H1 (cell line): ENCODE measurements around the gene ARL8A. TPM values are rescaled to one million over a fixed set of nuclear protein-coding genes. Genes with fewer than 3 reads are reported as not detected.

Source experiments
- CTCF ChIA-PET: fragments of 300-600 bp; sonication (Branson Sonifier 250); formaldehyde crosslinking; loops from one replicate; lab custom pipeline; 2021; ENCODE audit not compliant: partially characterized antibody; lab: Charles Lee
- POLR2A ChIA-PET: fragments of 300-600 bp; sonication (Branson Sonifier 250); formaldehyde crosslinking; loops from one replicate; lab custom pipeline; 2021; ENCODE audit warnings: inconsistent platforms; ENCODE audit not compliant: partially characterized antibody; lab: Charles Lee
- DNase-seq, 2 experiments: peaks; one replicate each; pipeline versions ENCODE4 v3.0.0 to v3.0.0-alpha.2; 2010 to 2022; ENCODE audit warnings: low spot score in 2 of 2, low read depth in 1 of 2, mixed read lengths in 1 of 2
- FAIRE-seq: peaks from 2 replicates; lab custom pipeline; 2011; peaks lifted over from hg19 to GRCh38; lab: Jason Lieb, UNC
- H2AFZ ChIP-seq: 2 replicates; pipeline ENCODE4 v1.8.1; 2012; ENCODE audit warnings: low read length, inconsistent platforms
- H2AK5ac ChIP-seq: 2 replicates; pipeline ENCODE4 v1.6.1; 2013; ENCODE audit warnings: low read depth, low read length
- H2BK120ac ChIP-seq: replicated peaks from 2 replicates; pipeline ENCODE3; 2013; ENCODE audit warnings: low read depth, low read length, inconsistent platforms
- H2BK12ac ChIP-seq: 2 replicates; pipeline ENCODE4 v1.6.1; 2013; ENCODE audit warnings: low read depth, low read length
- H2BK15ac ChIP-seq: 2 replicates; pipeline ENCODE4 v1.6.1; 2013; ENCODE audit warnings: low read length
- H2BK20ac ChIP-seq: 2 replicates; pipeline ENCODE4 v1.6.1; 2013; ENCODE audit warnings: low read length
- H2BK5ac ChIP-seq: 2 replicates; pipeline ENCODE4 v1.6.1; 2013; ENCODE audit warnings: low read depth, low read length
- H3K14ac ChIP-seq: 2 replicates; pipeline ENCODE4 v1.6.1; 2013; ENCODE audit warnings: inconsistent platforms; ENCODE audit not compliant: insufficient read length
- H3K18ac ChIP-seq: 2 replicates; pipeline ENCODE4 v1.6.1; 2013; ENCODE audit warnings: low read length; ENCODE audit errors: extremely low read depth
- H3K23ac ChIP-seq: 2 replicates; pipeline ENCODE4 v1.6.1; 2013; ENCODE audit warnings: inconsistent platforms; ENCODE audit not compliant: insufficient read length
- H3K23me2 ChIP-seq: 2 replicates; pipeline ENCODE4 v1.6.1; 2013; ENCODE audit warnings: low read depth, low read length
- H3K27ac ChIP-seq: 2 replicates; pipeline ENCODE4 v1.6.1; 2011; ENCODE audit warnings: low read depth, low read length, inconsistent platforms
- H3K27me3 ChIP-seq, 4 experiments: replicated peaks in 1 of 4; 1 replicate in 1 of 4; 2 replicates in 3 of 4; pipeline versions ENCODE4 v1.6.1 to v1.8.1; 2011 to 2013; ENCODE audit warnings: low read length in 3 of 4, mild to moderate bottlenecking in 3 of 4, inconsistent platforms in 2 of 4, mixed read lengths in 2 of 4, moderate library complexity in 1 of 4; ENCODE audit not compliant: control insufficient read depth in 3 of 4, insufficient read depth in 3 of 4; ENCODE audit errors: extremely low read depth in 1 of 4
- H3K36me3 ChIP-seq, 4 experiments: 2 replicates each; pipeline versions ENCODE4 v1.6.1 to v1.8.1; 2011 to 2013; ENCODE audit warnings: mild to moderate bottlenecking in 4 of 4, low read length in 3 of 4, moderate library complexity in 2 of 4, control low read depth in 1 of 4, inconsistent platforms in 1 of 4; ENCODE audit not compliant: insufficient read depth in 4 of 4, control insufficient read depth in 2 of 4
- H3K4ac ChIP-seq: replicated peaks from 2 replicates; pipeline ENCODE3; 2013; ENCODE audit warnings: low read length, low read depth, mixed read lengths, inconsistent platforms; ENCODE audit not compliant: insufficient read length
- H3K4me1 ChIP-seq, 4 experiments: replicated peaks in 1 of 4; 1 replicate in 1 of 4; 2 replicates in 3 of 4; pipeline versions ENCODE4 v1.6.1 to v1.8.1; 2011 to 2013; ENCODE audit warnings: low read length in 3 of 4, inconsistent platforms in 2 of 4, mixed read lengths in 1 of 4; ENCODE audit not compliant: insufficient read depth in 4 of 4, control insufficient read depth in 3 of 4
- H3K4me2 ChIP-seq, 2 experiments: 2 replicates each; pipeline versions ENCODE4 v1.6.1 to v1.8.1; 2011 to 2013; ENCODE audit warnings: low read depth in 2 of 2, low read length in 2 of 2, control low read depth in 1 of 2, inconsistent platforms in 1 of 2, mild to moderate bottlenecking in 1 of 2; ENCODE audit not compliant: insufficient read depth in 1 of 2
- H3K4me3 ChIP-seq, 4 experiments: fragments of 200-600, 300-600 bp in 1 of 4; sonication (generic), shearing (Covaris generic), sonication (Bioruptor Twin) in 1 of 4; 2 replicates each; pipeline versions ENCODE4 v1.5.1 to v1.8.1; 2011 to 2016; ENCODE audit warnings: low read length in 4 of 4, low read depth in 3 of 4, control low read depth in 2 of 4, inconsistent platforms in 2 of 4, mild to moderate bottlenecking in 2 of 4, mixed read lengths in 1 of 4, moderate library complexity in 1 of 4; ENCODE audit not compliant: insufficient read depth in 2 of 4; ENCODE audit errors: extremely low read depth in 1 of 4
- H3K56ac ChIP-seq: replicated peaks from 2 replicates; pipeline ENCODE3; 2013; ENCODE audit warnings: low read depth, mild to moderate bottlenecking, mixed read lengths, low read length, inconsistent platforms; ENCODE audit not compliant: insufficient read length
- H3K79me1 ChIP-seq: 2 replicates; pipeline ENCODE4 v1.6.1; 2013; ENCODE audit warnings: low read depth, low read length, control low read depth
- H3K79me2 ChIP-seq, 2 experiments: 2 replicates each; pipeline versions ENCODE4 v1.6.1 to v1.8.1; 2012 to 2013; ENCODE audit warnings: low read length in 2 of 2, mild to moderate bottlenecking in 2 of 2, inconsistent platforms in 1 of 2; ENCODE audit not compliant: insufficient read depth in 2 of 2, control insufficient read depth in 1 of 2
- H3K9ac ChIP-seq, 4 experiments: replicated peaks in 1 of 4; 1 replicate in 1 of 4; 2 replicates in 3 of 4; pipeline versions ENCODE4 v1.6.1 to v1.8.1; 2011 to 2013; ENCODE audit warnings: low read depth in 3 of 4, low read length in 3 of 4, control low read depth in 2 of 4, mild to moderate bottlenecking in 2 of 4, moderate library complexity in 2 of 4, inconsistent platforms in 1 of 4; ENCODE audit errors: extremely low read depth in 1 of 4
- H3K9me3 ChIP-seq, 2 experiments: 2 replicates each; pipeline versions ENCODE4 v1.6.1 to v1.8.1; 2012 to 2013; ENCODE audit warnings: mild to moderate bottlenecking in 2 of 2, moderate library complexity in 2 of 2, control low read depth in 1 of 2, inconsistent platforms in 1 of 2, low read depth in 1 of 2, low read length in 1 of 2, mixed read lengths in 1 of 2; ENCODE audit not compliant: insufficient read depth in 2 of 2
- H4K20me1 ChIP-seq, 2 experiments: replicated peaks in 1 of 2; 2 replicates each; pipeline versions ENCODE3 to v1.8.1; 2011 to 2013; ENCODE audit warnings: inconsistent platforms in 2 of 2, low read length in 2 of 2, mild to moderate bottlenecking in 1 of 2; ENCODE audit not compliant: insufficient read depth in 2 of 2, control insufficient read depth in 1 of 2
- H4K5ac ChIP-seq: 2 replicates; pipeline ENCODE4 v1.6.1; 2013; ENCODE audit warnings: low read length, low read depth, mixed read lengths, inconsistent platforms; ENCODE audit not compliant: insufficient read length
- H4K8ac ChIP-seq: 2 replicates; pipeline ENCODE4 v1.8.0; 2013; ENCODE audit warnings: mild to moderate bottlenecking, moderate library complexity, low read length, inconsistent platforms; ENCODE audit not compliant: insufficient read depth; ENCODE audit errors: extremely low read depth
- H4K91ac ChIP-seq: replicated peaks from 2 replicates; pipeline ENCODE3; 2013; ENCODE audit warnings: low read length, mixed read lengths, inconsistent platforms; ENCODE audit not compliant: insufficient read length
- MAFK ChIP-seq: IDR thresholded peaks from 2 replicates; pipeline ENCODE4 v1.6.1; 2012; ENCODE audit warnings: low read depth, mild to moderate bottlenecking, improper control_type of control experiment, low read length
- SIN3A ChIP-seq, 2 experiments: IDR thresholded peaks in 1 of 2; conservative IDR thresholded peaks in 1 of 2; 2 replicates each; pipeline ENCODE4 v1.6.1; 2011 to 2012; ENCODE audit warnings: low read length in 2 of 2, improper control_type of control experiment in 1 of 2, low read depth in 1 of 2, mild to moderate bottlenecking in 1 of 2
- SUZ12 ChIP-seq: fragments of 200-600 bp; sonication (generic); IDR thresholded peaks from 2 replicates; pipeline ENCODE4 v1.6.1; 2012; ENCODE audit warnings: mild to moderate bottlenecking, inconsistent platforms, low read length, moderate library complexity, mixed read lengths
- TEAD4 ChIP-seq: IDR thresholded peaks from 2 replicates; pipeline ENCODE4 v1.6.1; 2012; ENCODE audit warnings: low read depth, low read length, inconsistent platforms, mixed read lengths
- WGBS, 2 experiments: shearing (Covaris generic) in 1 of 2; methylation state at CpG; one replicate each; pipeline versions ENCODE4 v1.1.6 to v1.1.7; 2013 to 2015; ENCODE audit warnings: low lambda C conversion rate in 2 of 2, mixed read lengths in 2 of 2, inconsistent platforms in 1 of 2, low coverage in 1 of 2, missing lambda C conversion rate in 1 of 2; ENCODE audit not compliant: insufficient replicate concordance in 2 of 2, insufficient coverage in 1 of 2, insufficient read length in 1 of 2; ENCODE audit errors: extremely low coverage in 1 of 2, missing lambda C conversion rate in 1 of 2; 5-methylcytosine and 5-hydroxymethylcytosine counted together
- polyA plus RNA-seq, 7 experiments: library from polyadenylated mRNA; depleted of rRNA in 3 of 7; stranded (reverse) in 5 of 7; unstranded in 2 of 7; fragments of >200 nt in 5 of 7; fragments of 200-250 nt in 2 of 7; gene quantifications; 1 replicate in 5 of 7; 2 replicates in 1 of 7; 4 replicates in 1 of 7; pipeline versions ENCODE4 v1.2.1 to v1.2.3, GENCODE V29; 2011 to 2013; ENCODE audit warnings: missing spikeins in 2 of 7, mixed read lengths in 2 of 7
- total RNA-seq: library from RNA; stranded (reverse); fragmentation: NEBNext Ultra II Directional; extraction: Animal tissue kit (Norgen Biotek cat#: 25700); gene quantifications from 2 replicates; pipeline ENCODE4 v1.2.1, GENCODE V29; 2021
- TF ChIP-seq, protein P1 (sequence below): IDR thresholded peaks from 2 replicates; pipeline ENCODE4 v1.6.1; 2012; ENCODE audit warnings: low read length, inconsistent platforms

ARL8A gene
- total and polyA plus RNA-seq, 2 of the 8 experiments (the other 6 are each of a cell fraction or from before 2014, with no cell fraction given): 40.3 to 58.7 TPM

- H3K4me1 ChIP-seq: peaks cover 2 to 6% (median 3%) of the 10 kb centered on the region in 4 experiments; a peak in 5 of 7 replicates
- no peaks in the 10 kb centered on the region for H4K20me1 ChIP-seq
- ChIA-PET POLR2A (no interaction called here), CTCF (interaction anchor here (0.6 to 2.2 kb wide), 6 partner anchors 9 to 485 kb away, joined by 3 to 10 read pairs (median 4); no protein-coding TSS in a partner anchor)
- H3K27me3 ChIP-seq: peaks cover 0 to 4% (median 2%) of the 10 kb centered on the region in 4 experiments; a peak in 2 of 7 replicates
- no peak overlapping the region for H2BK120ac ChIP-seq
- no peak overlapping the region for H3K27ac ChIP-seq
- no peak overlapping the region for H3K4me3 ChIP-seq
- H3K23ac ChIP-seq: no peak overlapping the region
- H3K18ac ChIP-seq: no peak overlapping the region
- no peaks in the 10 kb centered on the region for H3K9me3 ChIP-seq
- H3K79me1 ChIP-seq: no peaks in the 10 kb centered on the region
- no peak overlapping the region for H3K4ac ChIP-seq
- H2BK12ac ChIP-seq: no peak overlapping the region
- H3K23me2 ChIP-seq: 0 out of 2 replicates have a peak, but pooled peaks cover 2% of the 10 kb centered on the region
- no peaks in the 10 kb centered on the region for H3K79me2 ChIP-seq
- H3K4me2 ChIP-seq: no peak overlapping the region
- H2BK5ac ChIP-seq: no peak overlapping the region
- no peak overlapping the region for H3K56ac ChIP-seq
- no peak overlapping the region for H4K91ac ChIP-seq
- H3K14ac ChIP-seq: no peak overlapping the region
- H4K8ac ChIP-seq: no peak overlapping the region
- H4K5ac ChIP-seq: no peak overlapping the region
- WGBS, 2 experiments: 96% methylated on average over 9 of the region's 9 CpGs; no CpG with 5 or more reads in 1 of the 2 experiments
- no peak overlapping the region for H3K9ac ChIP-seq
- no peak overlapping the region for H2AFZ ChIP-seq
- no peak overlapping the region for H2BK20ac ChIP-seq
- H3K36me3 ChIP-seq: no peaks in the 10 kb centered on the region
- no peak overlapping the region for H2AK5ac ChIP-seq
- DNase-seq (no peak), FAIRE-seq (no peak)
- H2BK15ac ChIP-seq: no peak overlapping the region
- TF ChIP-seq TEAD4 (no peak), SUZ12 (no peak), SIN3A (conservative IDR thresholded peaks at IDR 0.05 in 1 of 2, IDR thresholded peaks at IDR 0.05 in 1 of 2; ENCODE audit: low read depth in 1 of 2, low read length in 2 of 2) (no peak), MAFK (no peak)
- TF ChIP-seq, protein P1, sequence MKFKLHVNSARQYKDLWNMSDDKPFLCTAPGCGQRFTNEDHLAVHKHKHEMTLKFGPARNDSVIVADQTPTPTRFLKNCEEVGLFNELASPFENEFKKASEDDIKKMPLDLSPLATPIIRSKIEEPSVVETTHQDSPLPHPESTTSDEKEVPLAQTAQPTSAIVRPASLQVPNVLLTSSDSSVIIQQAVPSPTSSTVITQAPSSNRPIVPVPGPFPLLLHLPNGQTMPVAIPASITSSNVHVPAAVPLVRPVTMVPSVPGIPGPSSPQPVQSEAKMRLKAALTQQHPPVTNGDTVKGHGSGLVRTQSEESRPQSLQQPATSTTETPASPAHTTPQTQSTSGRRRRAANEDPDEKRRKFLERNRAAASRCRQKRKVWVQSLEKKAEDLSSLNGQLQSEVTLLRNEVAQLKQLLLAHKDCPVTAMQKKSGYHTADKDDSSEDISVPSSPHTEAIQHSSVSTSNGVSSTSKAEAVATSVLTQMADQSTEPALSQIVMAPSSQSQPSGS: no peak
These were observed 5.7 kb upstream of the ARL8A start for GRCh38 chr1:202150187-202150586.
